ENCODE data around the gene NKD2.
"Not testable (repeated sequence)": the region's sequence is repeated elsewhere in the genome, so short reads cannot be mapped to it uniquely, and the experiment has no call there.

Gene NKD2

DNA sequence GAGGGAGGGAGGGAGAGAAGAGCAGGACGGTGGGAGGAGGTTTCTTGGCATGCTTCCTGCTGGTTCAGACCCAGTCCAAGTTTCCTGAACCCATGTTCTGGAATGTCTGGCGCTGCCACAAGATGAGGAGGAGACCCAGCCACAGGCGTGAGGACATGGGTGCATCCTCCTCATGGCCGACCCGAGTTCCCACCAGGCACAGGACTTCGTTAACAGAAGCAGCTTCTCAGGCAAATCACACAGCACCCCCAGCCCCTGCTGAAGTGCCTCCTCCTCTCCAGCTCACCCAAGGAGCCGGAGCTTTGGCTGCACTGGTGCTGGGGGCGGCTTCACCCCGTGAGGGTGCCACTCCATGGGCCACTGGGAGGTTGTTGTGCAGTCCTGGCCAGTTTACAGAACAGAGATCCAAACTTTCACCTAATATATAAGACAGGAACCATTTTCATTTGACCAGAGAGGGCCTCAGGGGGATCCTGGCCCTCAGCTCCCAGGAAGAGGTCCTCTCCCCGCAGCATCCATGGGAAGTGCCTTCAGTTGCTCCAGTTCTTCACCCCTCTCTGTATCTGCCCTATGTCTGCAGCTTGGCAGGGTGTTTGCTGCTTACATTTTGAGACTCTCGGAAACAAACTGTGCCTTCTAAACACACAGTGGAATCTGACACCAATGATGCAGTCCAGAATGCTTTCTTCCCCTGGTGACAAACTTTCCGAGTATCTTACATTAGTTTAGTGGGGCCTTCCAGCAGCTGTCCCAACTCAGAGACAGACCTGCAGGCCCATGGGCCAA lies 10.2 kb upstream of the NKD2 start:
- DNase-seq (ENCODE audit: low spot score), result no peak
- TF ChIP-seq, protein P1, sequence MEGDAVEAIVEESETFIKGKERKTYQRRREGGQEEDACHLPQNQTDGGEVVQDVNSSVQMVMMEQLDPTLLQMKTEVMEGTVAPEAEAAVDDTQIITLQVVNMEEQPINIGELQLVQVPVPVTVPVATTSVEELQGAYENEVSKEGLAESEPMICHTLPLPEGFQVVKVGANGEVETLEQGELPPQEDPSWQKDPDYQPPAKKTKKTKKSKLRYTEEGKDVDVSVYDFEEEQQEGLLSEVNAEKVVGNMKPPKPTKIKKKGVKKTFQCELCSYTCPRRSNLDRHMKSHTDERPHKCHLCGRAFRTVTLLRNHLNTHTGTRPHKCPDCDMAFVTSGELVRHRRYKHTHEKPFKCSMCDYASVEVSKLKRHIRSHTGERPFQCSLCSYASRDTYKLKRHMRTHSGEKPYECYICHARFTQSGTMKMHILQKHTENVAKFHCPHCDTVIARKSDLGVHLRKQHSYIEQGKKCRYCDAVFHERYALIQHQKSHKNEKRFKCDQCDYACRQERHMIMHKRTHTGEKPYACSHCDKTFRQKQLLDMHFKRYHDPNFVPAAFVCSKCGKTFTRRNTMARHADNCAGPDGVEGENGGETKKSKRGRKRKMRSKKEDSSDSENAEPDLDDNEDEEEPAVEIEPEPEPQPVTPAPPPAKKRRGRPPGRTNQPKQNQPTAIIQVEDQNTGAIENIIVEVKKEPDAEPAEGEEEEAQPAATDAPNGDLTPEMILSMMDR (conservative IDR thresholded peaks at IDR 0.05; ENCODE audit: low read depth), result no peak
- no peak overlapping the region for H3K27ac ChIP-seq
- POLR2A ChIA-PET (ENCODE audit: low non-redundant PET), result no interaction called here
- CTCF ChIA-PET, result interaction anchor here (0.6 to 1.2 kb wide), 2 partner anchors 8 to 41 kb away, joined by 3 to 5 read pairs; no protein-coding TSS in a partner anchor

DNA sequence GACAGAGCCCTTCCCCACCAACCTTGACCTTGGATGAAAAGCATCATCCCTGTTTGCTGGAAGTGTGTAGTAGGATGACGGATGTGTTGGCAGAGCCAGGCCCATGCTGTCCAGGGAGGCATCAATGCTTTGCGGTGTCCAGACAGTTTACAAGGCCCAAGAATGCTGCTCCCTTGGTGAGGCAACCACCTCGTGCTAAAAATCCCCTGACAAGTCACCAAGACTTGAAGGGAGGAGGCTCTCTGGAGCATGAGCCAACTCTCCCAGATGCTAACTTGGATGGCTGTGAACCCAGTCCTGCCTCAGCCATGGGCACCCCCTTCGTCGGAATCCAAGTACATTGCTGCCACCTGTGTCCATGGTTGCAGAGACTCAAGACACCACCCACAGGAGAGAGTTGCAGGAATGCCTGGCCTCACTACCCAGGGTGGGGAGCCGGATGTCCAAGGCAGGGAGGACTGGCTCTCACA lies 9.5 kb upstream of the NKD2 start:
- DNase-seq (ENCODE audit: low spot score), result no peak
- ChIA-PET POLR2A (ENCODE audit: low non-redundant PET) (no interaction called here), CTCF (interaction anchor here (1.2 kb wide), 1 partner anchor 9 kb away, joined by 5 read pairs; no protein-coding TSS in a partner anchor)
- H3K27ac ChIP-seq, result no peak overlapping the region
- TF ChIP-seq, protein P1 (conservative IDR thresholded peaks at IDR 0.05; ENCODE audit: low read depth), result no peak

DNA sequence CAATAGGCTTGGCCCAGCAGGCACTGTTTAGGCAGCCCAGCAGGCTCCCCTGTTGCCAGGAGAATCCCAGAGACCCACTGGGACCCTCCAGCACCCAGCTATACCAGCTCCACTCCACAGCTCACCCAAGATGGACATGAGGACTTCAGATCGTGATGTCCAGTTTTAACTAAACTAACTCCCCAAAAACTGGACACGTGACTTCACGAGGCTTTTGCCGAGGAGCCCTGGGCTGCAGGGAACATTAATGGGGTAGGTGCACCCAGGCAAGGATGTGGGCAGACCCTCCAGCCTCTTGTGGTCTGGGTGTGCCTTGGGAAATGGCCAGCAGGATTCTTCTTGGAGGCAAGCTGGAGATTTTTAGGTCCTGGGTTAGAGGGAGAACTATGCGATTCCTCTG lies 8.9 kb upstream of the NKD2 start:
- H3K27ac ChIP-seq, result no peak overlapping the region
- ChIA-PET CTCF (interaction anchor here (0.6 to 1.0 kb wide), 2 partner anchors 29 to 331 kb away, joined by 3 read pairs; no protein-coding TSS in a partner anchor), POLR2A (ENCODE audit: low non-redundant PET) (no interaction called here)
- TF ChIP-seq, protein P1 (conservative IDR thresholded peaks at IDR 0.05; ENCODE audit: low read depth), result no peak
- DNase-seq (ENCODE audit: low spot score), result no peak

DNA sequence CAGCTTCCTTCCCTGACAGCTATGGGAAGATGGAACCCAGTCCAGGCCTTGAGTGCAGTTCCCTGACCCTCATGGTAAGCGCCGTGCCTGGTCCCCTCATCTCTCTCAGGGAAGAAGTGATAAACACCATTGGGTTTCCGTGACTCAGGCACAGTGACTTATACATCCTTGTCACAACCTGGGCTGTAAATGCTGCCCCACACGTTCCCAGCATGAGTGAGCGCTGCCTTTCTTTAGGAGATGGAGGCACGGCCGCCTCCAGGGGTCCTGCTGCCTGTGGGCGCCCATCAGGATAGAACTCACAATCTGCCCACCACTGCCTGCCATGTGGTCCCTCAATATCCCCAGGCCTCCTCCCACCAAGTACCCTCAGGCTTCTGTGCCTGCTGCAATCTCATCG lies 8.3 kb upstream of the NKD2 start:
- no peak for DNase-seq (ENCODE audit: low spot score)
- POLR2A ChIA-PET (ENCODE audit: low non-redundant PET), result no interaction called here
- H3K27ac ChIP-seq, result no peak overlapping the region
- CTCF ChIA-PET, result interaction anchor here (0.6 to 1.0 kb wide), 3 partner anchors 167 to 781 kb away, joined by 3 to 4 read pairs (median 3); no protein-coding TSS in a partner anchor
- TF ChIP-seq, protein P1 (conservative IDR thresholded peaks at IDR 0.05; ENCODE audit: low read depth), result no peak

DNA sequence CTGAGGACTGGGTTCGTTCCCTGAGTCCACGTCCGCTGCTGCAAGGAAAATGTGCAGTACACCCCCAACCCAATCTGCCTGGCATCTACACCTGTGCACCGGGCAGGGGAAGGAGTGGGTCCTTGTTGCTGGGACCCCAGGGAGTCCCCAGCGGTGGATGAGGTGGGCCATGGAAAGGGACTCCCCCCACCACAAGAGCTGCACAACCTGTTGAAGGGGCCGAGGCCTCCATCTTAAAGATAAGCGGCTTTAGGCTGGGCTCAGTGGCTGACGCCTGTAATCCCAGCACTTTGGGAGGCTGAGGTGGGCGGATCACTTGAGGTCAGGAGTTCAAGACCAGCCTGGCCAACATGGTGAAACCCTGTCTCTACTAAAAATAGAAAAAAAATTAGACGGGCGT lies 7.8 kb upstream of the NKD2 start:
- POLR2A ChIA-PET (ENCODE audit: low non-redundant PET); DNase-seq (ENCODE audit: low spot score); H3K27ac ChIP-seq: not testable (repeated sequence)
- CTCF ChIA-PET, result interaction anchor here (0.6 to 1.0 kb wide), 4 partner anchors 167 to 782 kb away, joined by 3 to 4 read pairs (median 3); no protein-coding TSS in a partner anchor

DNA sequence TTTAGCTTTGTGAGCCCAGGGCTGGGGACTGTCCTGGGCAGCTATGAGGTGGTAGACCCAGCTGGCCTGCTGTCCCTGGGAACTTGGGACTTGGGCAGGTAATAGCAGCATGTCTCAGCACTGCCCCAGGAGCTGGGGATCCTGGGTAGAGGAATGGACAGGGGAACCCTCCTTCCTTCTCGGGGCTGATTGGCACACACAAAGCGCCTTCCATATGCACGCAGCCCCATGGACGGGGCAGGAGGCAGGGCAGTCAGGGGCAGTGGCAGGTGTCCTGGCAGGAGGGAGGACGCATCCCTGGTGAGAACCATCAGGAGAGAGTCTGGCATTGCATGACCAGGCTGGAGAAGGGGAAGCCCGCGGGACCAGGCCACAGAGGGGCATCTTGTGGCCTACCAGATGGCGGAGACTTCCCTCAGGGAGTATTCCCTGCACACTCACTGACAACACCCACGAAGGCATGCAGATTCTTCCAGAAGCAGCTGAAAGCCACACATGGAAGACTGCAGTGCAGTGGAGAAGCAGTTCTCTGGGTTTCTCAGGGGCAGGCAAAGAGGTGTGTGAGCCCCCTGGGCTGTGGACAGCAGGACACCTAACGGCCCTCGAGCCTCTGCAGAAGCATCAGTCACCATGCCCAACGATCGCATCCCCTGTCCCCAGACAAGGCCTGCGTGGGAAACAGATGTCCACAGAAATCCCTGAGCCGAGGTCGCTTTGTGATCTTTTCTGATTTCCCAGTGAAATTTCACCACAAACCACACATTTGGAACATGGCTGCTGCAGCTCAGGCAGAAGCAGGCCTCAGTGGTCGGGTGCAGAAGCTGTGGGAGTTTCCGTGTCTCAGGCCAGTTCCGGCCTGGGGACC lies 7.0 kb upstream of the NKD2 start:
- ChIA-PET POLR2A (ENCODE audit: low non-redundant PET) (no interaction called here), CTCF (interaction anchor here (0.7 kb wide), 1 partner anchor 378 kb away, joined by 3 read pairs; no protein-coding TSS in a partner anchor)
- TF ChIP-seq, protein P1 (conservative IDR thresholded peaks at IDR 0.05; ENCODE audit: low read depth), result no peak
- DNase-seq (ENCODE audit: low spot score), result no peak
- no peak overlapping the region for H3K27ac ChIP-seq
